ENCODE results near the gene PARD3. TPM values are rescaled to one million over a fixed set of nuclear protein-coding genes. Genes with fewer than 3 reads are reported as not detected.

PARD3 gene
- total RNA-seq, 1 experiment from 2014 or later: 54.0 TPM

- peak in 1 of 2 experiments; percentile 57 for DNase-seq (ENCODE audit: low read depth in 1 of 2, low spot score in 2 of 2)
- Histone ChIP-seq H3K9me3 (replicated peaks) (no peaks in the 10 kb centered on the region), H3K27me3 (replicated peaks) (no peaks in the 10 kb centered on the region), H3K27ac (peak overlapping the region; percentile 78), H3K4me1 (replicated peaks) (peaks cover 31% of the 10 kb centered on the region), H3K36me3 (no peaks in the 10 kb centered on the region), H3K4me3 (no peak overlapping the region)
These were observed 587.0 kb downstream of the PARD3 start for GRCh38 chr10:34228066-34228465.

- Histone ChIP-seq H3K9me3 (replicated peaks) (no peaks in the 10 kb centered on the region), H3K4me1 (replicated peaks) (peaks cover 26% of the 10 kb centered on the region), H3K36me3 (no peaks in the 10 kb centered on the region), H3K27ac (no peak overlapping the region), H3K4me3 (no peak overlapping the region), H3K27me3 (replicated peaks) (no peaks in the 10 kb centered on the region)
- DNase-seq (ENCODE audit: low read depth in 1 of 2, low spot score in 2 of 2): no peak
These were observed 590.5 kb downstream of the PARD3 start for GRCh38 chr10:34224639-34225038.

GRCh38 chr10:34223658-34224057 is 591.4 kb downstream of the PARD3 start:
- H3K9me3 ChIP-seq (replicated peaks): no peaks in the 10 kb centered on the region
- no peaks in the 10 kb centered on the region for H3K27me3 ChIP-seq (replicated peaks)
- peaks cover 24% of the 10 kb centered on the region for H3K4me1 ChIP-seq (replicated peaks)
- DNase-seq (ENCODE audit: low read depth in 1 of 2, low spot score in 2 of 2): no peak
- no peak overlapping the region for H3K4me3 ChIP-seq
- no peak overlapping the region for H3K27ac ChIP-seq
- H3K36me3 ChIP-seq: no peaks in the 10 kb centered on the region

DNA sequence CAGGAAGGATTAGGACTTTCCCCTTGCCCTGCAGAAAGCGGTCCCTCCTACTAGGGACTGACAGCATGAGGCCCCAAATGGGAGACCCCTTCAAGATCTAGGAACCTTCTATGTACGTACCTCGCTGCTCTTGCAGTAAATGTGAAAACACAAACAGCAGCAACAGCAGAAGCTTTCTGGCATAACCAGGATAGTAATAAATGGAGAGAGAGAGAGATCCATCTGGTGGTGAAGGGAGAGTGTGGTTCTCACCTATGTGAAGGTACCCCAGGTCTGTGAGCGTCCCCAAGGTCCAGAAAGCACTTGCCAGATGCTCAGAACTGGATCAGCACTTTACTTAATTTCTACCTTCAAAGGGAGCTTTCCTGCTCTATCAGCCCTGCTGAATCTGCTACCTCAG is 592.7 kb downstream of the PARD3 start:
- peaks cover 14% of the 10 kb centered on the region for H3K4me1 ChIP-seq (replicated peaks)
- no peaks in the 10 kb centered on the region for H3K9me3 ChIP-seq (replicated peaks)
- no peak overlapping the region for H3K4me3 ChIP-seq
- DNase-seq (ENCODE audit: low read depth in 1 of 2, low spot score in 2 of 2): no peak
- H3K27me3 ChIP-seq (replicated peaks): no peaks in the 10 kb centered on the region
- no peaks in the 10 kb centered on the region for H3K36me3 ChIP-seq
- H3K27ac ChIP-seq: no peak overlapping the region

DNA sequence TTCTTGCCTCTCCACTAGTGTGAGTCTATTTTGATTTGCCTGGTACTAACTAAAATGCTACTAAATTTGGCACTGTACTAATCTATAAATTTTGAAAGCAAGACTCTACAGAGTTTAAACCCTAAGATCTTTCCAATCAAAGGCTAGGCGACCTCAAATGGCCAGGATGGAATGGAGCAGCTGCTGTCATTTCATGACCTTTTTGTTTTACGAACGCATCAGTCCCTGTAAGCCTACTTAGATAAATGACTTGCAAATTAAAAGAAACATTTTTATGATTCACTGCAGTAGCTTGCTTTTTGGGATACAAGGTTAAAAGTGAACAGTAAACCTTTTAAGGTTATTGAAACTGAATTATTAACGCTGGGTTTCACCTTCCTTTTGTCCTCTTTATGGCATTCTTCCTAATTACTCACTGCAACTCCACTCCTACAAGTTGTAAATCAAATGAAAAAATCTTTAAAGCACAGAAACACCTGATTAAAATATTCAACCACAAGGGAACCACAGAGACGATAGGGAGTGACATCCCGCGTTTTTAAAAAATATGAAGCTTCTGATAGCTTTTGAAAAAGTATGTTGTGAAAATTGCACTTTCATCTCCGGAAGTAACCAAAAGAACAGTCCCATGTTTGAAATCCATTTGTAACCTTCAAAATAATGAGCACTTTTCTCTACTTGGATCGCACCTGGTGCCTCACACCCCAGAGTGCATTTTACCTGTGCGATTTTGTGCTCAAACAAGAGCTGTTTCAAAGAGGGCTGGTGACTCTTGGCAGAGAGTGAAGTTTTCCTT is 595.1 kb downstream of the PARD3 start:
- Histone ChIP-seq H3K9me3 (replicated peaks) (no peaks in the 10 kb centered on the region), H3K4me1 (replicated peaks) (peaks cover 11% of the 10 kb centered on the region), H3K27ac (no peak overlapping the region), H3K27me3 (replicated peaks) (no peaks in the 10 kb centered on the region), H3K36me3 (no peaks in the 10 kb centered on the region), H3K4me3 (no peak overlapping the region)
- no peak for DNase-seq (ENCODE audit: low read depth in 1 of 2, low spot score in 2 of 2)

- Histone ChIP-seq H3K4me3 (no peak overlapping the region), H3K9me3 (replicated peaks) (no peaks in the 10 kb centered on the region), H3K27me3 (replicated peaks) (no peaks in the 10 kb centered on the region), H3K4me1 (replicated peaks) (peaks cover 11% of the 10 kb centered on the region), H3K36me3 (no peaks in the 10 kb centered on the region), H3K27ac (no peak overlapping the region)
- DNase-seq (ENCODE audit: low read depth in 1 of 2, low spot score in 2 of 2): no peak
These were observed 597.6 kb downstream of the PARD3 start for GRCh38 chr10:34217524-34217923.

DNA sequence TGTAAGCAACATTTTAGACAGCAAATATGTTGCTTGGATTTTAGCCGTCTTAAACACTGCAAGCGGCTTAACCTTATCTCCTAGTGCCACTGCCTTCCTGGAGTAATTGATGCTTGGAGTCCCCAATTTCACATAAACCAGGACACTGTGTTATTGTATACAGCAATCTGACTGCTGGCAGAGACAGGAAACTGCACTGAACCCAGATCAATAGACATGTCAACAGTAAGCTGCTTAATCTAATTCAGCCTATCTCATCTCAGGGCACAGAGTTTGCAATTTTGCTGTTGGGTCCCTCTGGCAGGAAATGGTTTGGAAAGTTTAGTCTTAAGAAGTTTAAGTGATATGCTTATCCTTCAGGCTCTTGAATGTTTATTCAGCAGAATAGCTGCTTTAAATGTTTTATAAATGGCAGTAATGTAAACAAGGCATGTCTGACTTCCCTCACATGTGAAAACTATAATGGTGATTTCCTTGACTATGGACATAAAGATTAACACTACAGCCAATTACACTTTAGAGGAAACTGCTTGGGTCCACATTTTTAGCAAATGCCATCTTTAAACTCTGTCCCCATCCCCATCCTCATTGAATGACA is 598.6 kb downstream of the PARD3 start:
- Histone ChIP-seq H3K36me3 (no peaks in the 10 kb centered on the region), H3K4me3 (no peak overlapping the region), H3K9me3 (replicated peaks) (no peaks in the 10 kb centered on the region), H3K4me1 (replicated peaks) (peaks cover 11% of the 10 kb centered on the region), H3K27me3 (replicated peaks) (no peaks in the 10 kb centered on the region), H3K27ac (no peak overlapping the region)
- peak in 1 of 2 experiments; percentile 25 for DNase-seq (ENCODE audit: low read depth in 1 of 2, low spot score in 2 of 2)

- no peaks in the 10 kb centered on the region for H3K27me3 ChIP-seq (replicated peaks)
- H3K4me3 ChIP-seq: no peak overlapping the region
- 0 out of 2 replicates have a peak, but pooled peaks cover 2% of the 10 kb centered on the region for H3K36me3 ChIP-seq
- peaks cover 11% of the 10 kb centered on the region for H3K4me1 ChIP-seq (replicated peaks)
- no peaks in the 10 kb centered on the region for H3K9me3 ChIP-seq (replicated peaks)
- DNase-seq (ENCODE audit: low read depth in 1 of 2, low spot score in 2 of 2): no peak
- H3K27ac ChIP-seq: no peak overlapping the region
These were observed 601.3 kb downstream of the PARD3 start for GRCh38 chr10:34213805-34214197.

DNA sequence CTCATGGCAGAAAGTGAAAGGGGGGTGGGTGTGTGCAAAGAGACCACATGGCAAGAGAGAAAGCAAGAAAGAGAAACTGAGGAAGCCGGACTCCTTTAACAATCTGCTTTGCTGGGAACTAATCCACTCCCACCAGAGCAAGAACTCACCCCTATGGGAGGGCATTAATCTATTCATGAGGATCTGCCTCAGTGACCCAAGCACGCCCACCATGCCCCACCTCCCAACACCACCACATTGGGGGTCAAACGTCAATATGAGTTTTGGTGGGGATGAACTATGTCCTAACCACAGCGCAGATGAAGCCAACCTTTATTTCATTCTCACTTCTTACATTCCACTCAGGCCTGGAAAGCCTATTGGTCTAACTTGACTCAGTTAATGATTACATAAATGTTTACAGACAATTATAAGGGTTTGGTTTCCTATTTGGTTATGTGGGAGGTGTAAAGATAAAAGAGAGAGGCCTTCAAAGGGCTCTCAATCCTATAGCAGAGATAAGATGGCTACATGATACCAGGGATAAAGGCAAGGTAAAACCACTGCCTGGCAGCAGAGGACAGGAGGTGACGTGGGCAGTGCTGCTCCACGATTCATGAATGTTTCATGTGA is 601.8 kb downstream of the PARD3 start:
- DNase-seq (ENCODE audit: low read depth in 1 of 2, low spot score in 2 of 2): no peak
- Histone ChIP-seq H3K27me3 (replicated peaks) (no peaks in the 10 kb centered on the region), H3K9me3 (replicated peaks) (no peaks in the 10 kb centered on the region), H3K4me1 (replicated peaks) (peaks cover 16% of the 10 kb centered on the region), H3K27ac (no peak overlapping the region), H3K4me3 (no peak overlapping the region), H3K36me3 (0 out of 2 replicates have a peak, but pooled peaks cover 2% of the 10 kb centered on the region)

DNA sequence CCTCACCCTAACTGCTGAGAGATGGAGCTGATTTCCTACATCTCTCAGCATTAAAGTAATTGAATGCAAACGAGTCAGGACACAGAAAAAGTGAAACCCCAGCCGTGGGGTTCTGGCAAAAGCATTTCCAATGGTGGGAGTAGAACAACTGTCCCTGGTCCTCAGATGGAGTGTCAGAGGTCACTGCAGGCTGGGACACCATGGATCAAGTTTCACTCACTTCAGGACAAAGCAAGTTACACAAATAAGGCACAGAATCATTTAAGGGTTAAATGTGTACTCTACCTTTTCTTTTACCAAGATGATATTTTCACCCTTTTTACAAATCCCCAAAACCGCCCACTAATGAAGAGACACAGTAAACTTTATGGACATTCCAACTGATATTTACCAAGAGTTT is 607.8 kb downstream of the PARD3 start:
- H3K4me3 ChIP-seq: no peak overlapping the region
- H3K36me3 ChIP-seq: 0 out of 2 replicates have a peak, but pooled peaks cover 2% of the 10 kb centered on the region
- H3K27ac ChIP-seq: no peak overlapping the region
- DNase-seq (ENCODE audit: low read depth in 1 of 2, low spot score in 2 of 2): no peak
- H3K27me3 ChIP-seq (replicated peaks): no peaks in the 10 kb centered on the region
- peaks cover 6% of the 10 kb centered on the region for H3K4me1 ChIP-seq (replicated peaks)
- no peaks in the 10 kb centered on the region for H3K9me3 ChIP-seq (replicated peaks)

DNA sequence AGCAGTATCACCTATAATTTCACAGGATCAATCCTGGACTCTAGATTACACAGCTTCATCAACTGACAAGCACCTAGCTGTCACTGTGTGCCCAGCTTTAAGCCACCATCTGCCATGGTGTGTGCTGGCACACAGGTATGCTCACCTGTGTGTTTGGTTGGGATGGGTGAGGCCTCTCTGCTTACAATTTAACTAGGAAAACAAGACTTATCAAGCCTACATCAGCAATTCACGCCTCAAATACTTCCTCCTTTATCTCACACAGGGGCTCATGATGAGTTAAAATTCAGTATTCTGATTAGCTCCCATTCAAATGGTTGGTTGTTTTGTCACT is 608.2 kb downstream of the PARD3 start:
- no peaks in the 10 kb centered on the region for H3K9me3 ChIP-seq (replicated peaks)
- no peaks in the 10 kb centered on the region for H3K27me3 ChIP-seq (replicated peaks)
- no peak overlapping the region for H3K4me3 ChIP-seq
- H3K27ac ChIP-seq: no peak overlapping the region
- 0 out of 2 replicates have a peak, but pooled peaks cover 2% of the 10 kb centered on the region for H3K36me3 ChIP-seq
- DNase-seq (ENCODE audit: low read depth in 1 of 2, low spot score in 2 of 2): no peak
- peaks cover 6% of the 10 kb centered on the region for H3K4me1 ChIP-seq (replicated peaks)

- H3K27me3 ChIP-seq (replicated peaks): no peaks in the 10 kb centered on the region
- no peak for DNase-seq (ENCODE audit: low read depth in 1 of 2, low spot score in 2 of 2)
- H3K27ac ChIP-seq: no peak overlapping the region
- H3K36me3 ChIP-seq: 0 out of 2 replicates have a peak, but pooled peaks cover 2% of the 10 kb centered on the region
- no peaks in the 10 kb centered on the region for H3K9me3 ChIP-seq (replicated peaks)
- H3K4me3 ChIP-seq: no peak overlapping the region
- H3K4me1 ChIP-seq (replicated peaks): peaks cover 6% of the 10 kb centered on the region
These were observed 608.8 kb downstream of the PARD3 start for GRCh38 chr10:34206078-34206934.

- Histone ChIP-seq H3K36me3 (0 out of 2 replicates have a peak, but pooled peaks cover 2% of the 10 kb centered on the region), H3K27ac (no peak overlapping the region), H3K27me3 (replicated peaks) (no peaks in the 10 kb centered on the region), H3K4me3 (no peak overlapping the region), H3K9me3 (replicated peaks) (no peaks in the 10 kb centered on the region), H3K4me1 (replicated peaks) (peaks cover 6% of the 10 kb centered on the region)
- no peak for DNase-seq (ENCODE audit: low read depth in 1 of 2, low spot score in 2 of 2)
These were observed 609.6 kb downstream of the PARD3 start for GRCh38 chr10:34205452-34205851.
